Mammary epithelial cell (primary cell): Measurements from ENCODE around the gene GDF10.

Experiments used
- EZH2 ChIP-seq: IDR thresholded peaks from 2 replicates; pipeline ENCODE4 v1.6.1; 2012; ENCODE audit warnings: low read length, inconsistent platforms, borderline replicate concordance
- TF ChIP-seq, protein P1 (sequence below), 2 donors: IDR thresholded peaks in 1 of 2; conservative IDR thresholded peaks in 1 of 2; 2 replicates each; pipeline ENCODE4 v1.5.1; 2011 to 2012; ENCODE audit warnings: inconsistent platforms in 2 of 2, low read length in 2 of 2, mild to moderate bottlenecking in 2 of 2, control low read depth in 1 of 2, low read depth in 1 of 2; ENCODE audit not compliant: insufficient read depth in 1 of 2; ENCODE audit errors: extremely low read depth in 1 of 2

DNA sequence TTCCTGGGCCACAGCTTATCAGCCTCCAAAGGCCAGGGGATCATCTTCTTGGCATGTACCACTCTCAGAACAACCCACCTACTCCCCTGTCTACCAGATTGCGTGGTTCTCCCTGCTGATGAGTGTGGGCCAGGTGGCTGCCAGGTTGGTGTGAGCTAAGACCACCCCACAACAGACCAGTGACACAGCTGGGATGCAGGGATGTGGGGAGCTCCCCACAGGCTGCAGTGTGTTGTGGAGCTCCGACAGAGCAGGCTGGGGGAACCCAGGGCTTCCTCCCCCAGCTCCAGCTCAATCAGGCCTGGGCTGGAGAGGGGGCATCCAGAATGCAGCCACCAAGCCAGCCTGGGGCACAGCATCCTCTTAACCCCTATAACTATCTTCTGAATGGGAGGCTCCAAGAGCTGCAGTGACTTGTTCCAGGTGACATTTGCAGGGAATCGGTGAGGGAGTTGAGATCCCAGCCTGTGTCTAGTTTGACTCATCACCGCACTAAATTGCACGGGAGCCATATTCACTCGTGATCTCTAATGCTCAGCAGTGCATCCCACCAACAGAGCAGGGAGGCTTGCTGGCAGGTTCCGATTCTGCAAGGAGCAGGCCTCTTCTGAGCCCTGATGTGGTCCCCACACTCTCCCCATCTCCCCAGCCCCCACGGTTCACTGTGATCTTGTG lies 21.7 kb downstream of the GDF10 start:
- TF ChIP-seq EZH2, result no peak
- TF ChIP-seq, protein P1, sequence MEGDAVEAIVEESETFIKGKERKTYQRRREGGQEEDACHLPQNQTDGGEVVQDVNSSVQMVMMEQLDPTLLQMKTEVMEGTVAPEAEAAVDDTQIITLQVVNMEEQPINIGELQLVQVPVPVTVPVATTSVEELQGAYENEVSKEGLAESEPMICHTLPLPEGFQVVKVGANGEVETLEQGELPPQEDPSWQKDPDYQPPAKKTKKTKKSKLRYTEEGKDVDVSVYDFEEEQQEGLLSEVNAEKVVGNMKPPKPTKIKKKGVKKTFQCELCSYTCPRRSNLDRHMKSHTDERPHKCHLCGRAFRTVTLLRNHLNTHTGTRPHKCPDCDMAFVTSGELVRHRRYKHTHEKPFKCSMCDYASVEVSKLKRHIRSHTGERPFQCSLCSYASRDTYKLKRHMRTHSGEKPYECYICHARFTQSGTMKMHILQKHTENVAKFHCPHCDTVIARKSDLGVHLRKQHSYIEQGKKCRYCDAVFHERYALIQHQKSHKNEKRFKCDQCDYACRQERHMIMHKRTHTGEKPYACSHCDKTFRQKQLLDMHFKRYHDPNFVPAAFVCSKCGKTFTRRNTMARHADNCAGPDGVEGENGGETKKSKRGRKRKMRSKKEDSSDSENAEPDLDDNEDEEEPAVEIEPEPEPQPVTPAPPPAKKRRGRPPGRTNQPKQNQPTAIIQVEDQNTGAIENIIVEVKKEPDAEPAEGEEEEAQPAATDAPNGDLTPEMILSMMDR (conservative IDR thresholded peaks at IDR 0.05 in 1 of 2, IDR thresholded peaks at IDR 0.05 in 1 of 2; ENCODE audit: extremely low read depth in 1 of 2, insufficient read depth in 1 of 2, low read depth in 1 of 2, low read length in 2 of 2), result no peak
